GM23248 (cell line): ENCODE measurements around the gene KRT12. TPM values are rescaled to one million over a fixed set of nuclear protein-coding genes. Genes with fewer than 3 reads are reported as not detected.

Source experiments
- DNase-seq: peaks from one replicate; pipeline ENCODE4 v3.0.0-alpha.2; 2015
- H2AFZ ChIP-seq: fragments of 200-600 bp; sonication (generic); 2 replicates; pipeline ENCODE4 v1.6.1; 2016; ENCODE audit warnings: antibody characterized with exemption
- H3F3A ChIP-seq: fragments of 200-600 bp; sonication (generic); 2 replicates; pipeline ENCODE4 v1.6.1; 2016; ENCODE audit warnings: mild to moderate bottlenecking, antibody characterized with exemption, mixed run types; ENCODE audit not compliant: insufficient read depth
- H3K27ac ChIP-seq: fragments of 200-600 bp; sonication (generic); 2 replicates; pipeline ENCODE4 v1.5.1; 2016; ENCODE audit warnings: mild to moderate bottlenecking
- H3K27me3 ChIP-seq: fragments of 200-600 bp; sonication (generic); replicated peaks from 2 replicates; pipeline ENCODE4 v1.6.1; 2016; ENCODE audit warnings: mild to moderate bottlenecking; ENCODE audit not compliant: insufficient read depth
- H3K36me3 ChIP-seq: fragments of 200-600 bp; sonication (generic); 2 replicates; pipeline ENCODE4 v1.6.1; 2016; ENCODE audit warnings: low read depth, mild to moderate bottlenecking
- H3K4me1 ChIP-seq: fragments of 200-600 bp; sonication (generic); 2 replicates; pipeline ENCODE4 v1.6.1; 2016; ENCODE audit warnings: mild to moderate bottlenecking; ENCODE audit not compliant: insufficient read depth
- H3K4me2 ChIP-seq: fragments of 200-600 bp; sonication (generic); one replicate; pipeline ENCODE4 v1.6.1; 2016; ENCODE audit warnings: mild to moderate bottlenecking; ENCODE audit not compliant: unreplicated experiment
- H3K4me3 ChIP-seq: fragments of 200-600 bp; sonication (generic); 2 replicates; pipeline ENCODE4 v1.5.1; 2016; ENCODE audit warnings: mild to moderate bottlenecking
- H3K79me2 ChIP-seq: fragments of 200-600 bp; sonication (generic); 2 replicates; pipeline ENCODE4 v1.6.1; 2016; ENCODE audit warnings: mild to moderate bottlenecking; ENCODE audit not compliant: insufficient read depth
- H3K9ac ChIP-seq: fragments of 200-600 bp; sonication (generic); 2 replicates; pipeline ENCODE4 v1.6.1; 2016; ENCODE audit warnings: mild to moderate bottlenecking
- H3K9me2 ChIP-seq: fragments of 200-600 bp; sonication (generic); 2 replicates; pipeline ENCODE4 v1.6.1; 2016; ENCODE audit warnings: mixed run types, mild to moderate bottlenecking, moderate library complexity; ENCODE audit not compliant: insufficient read depth
- H3K9me3 ChIP-seq: fragments of 200-600 bp; sonication (generic); one replicate; pipeline ENCODE4 v1.6.1; 2017; ENCODE audit warnings: low read depth
- H4K20me1 ChIP-seq: fragments of 200-600 bp; sonication (generic); 2 replicates; pipeline ENCODE4 v1.6.0; 2016; ENCODE audit not compliant: insufficient read depth
- EZH2 ChIP-seq: fragments of 200-600 bp; sonication (generic); IDR thresholded peaks from 2 replicates; pipeline ENCODE4 v1.6.1; 2018; ENCODE audit warnings: antibody characterized with exemption, mild to moderate bottlenecking; ENCODE audit not compliant: insufficient read depth, poor library complexity, severe bottlenecking
- EZH2phosphoT487 ChIP-seq: fragments of 200-600 bp; sonication (generic); IDR thresholded peaks from 2 replicates; pipeline ENCODE4 v1.6.1; 2018; ENCODE audit warnings: antibody characterized with exemption, moderate library complexity, mild to moderate bottlenecking, low read depth; ENCODE audit not compliant: insufficient read depth
- WGBS, 2 experiments: methylation state at CpG; one replicate each; pipeline ENCODE4 v1.1.6; 2015 to 2017; ENCODE audit warnings: low lambda C conversion rate in 2 of 2, low coverage in 1 of 2; ENCODE audit errors: missing lambda C conversion rate in 2 of 2; 5-methylcytosine and 5-hydroxymethylcytosine counted together
- in situ Hi-C: fragments of 300-500 bp; cut with MboI; formaldehyde crosslinking; loops from 2 replicates; pipeline ENCODE4 v1.15.0; 2020
- polyA plus RNA-seq: library from polyadenylated mRNA; unstranded; fragments of >200 nt; fragmentation: Nextera tagmentation; extraction: Ambion mirVana; gene quantifications from 2 replicates; pipeline ENCODE4 v1.2.1, GENCODE V29; 2016
- total RNA-seq: library from RNA; depleted of rRNA; stranded (reverse); fragments of >200 nt; shearing (Covaris generic); gene quantifications from 2 replicates; pipeline ENCODE4 v1.2.3, GENCODE V29; 2014; rRNA removed

The KRT12 gene
- total and polyA plus RNA-seq, 2 experiments from 2014 or later: not detected

DNA sequence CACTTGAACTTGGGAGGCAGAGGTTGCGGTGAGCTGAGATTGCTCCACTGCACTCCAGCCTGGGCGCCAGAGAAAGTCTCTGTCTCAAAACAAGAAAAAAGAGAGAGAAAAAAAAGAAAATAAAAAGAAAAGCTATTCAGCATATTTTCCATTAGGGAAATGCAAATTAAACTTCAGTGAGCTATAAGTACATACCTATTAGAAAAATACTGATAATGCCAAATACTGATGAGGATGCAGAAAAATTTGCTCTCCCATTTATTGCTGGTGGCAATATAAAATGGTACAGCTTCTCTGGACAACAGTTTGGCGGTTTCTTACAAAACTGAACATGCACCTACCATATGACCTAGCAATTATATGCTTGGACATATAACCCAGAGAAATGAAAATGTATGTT lies 54.4 kb downstream of the KRT12 start:
- Histone ChIP-seq H3K9me2 (no peaks in the 10 kb centered on the region), H3K4me2 (no peak overlapping the region), H3K9ac (no peak overlapping the region), H3K27me3 (no peaks in the 10 kb centered on the region), H3K79me2 (peaks cover 4% of the 10 kb centered on the region; the same call in 1 of the 2 replicates), H4K20me1 (no peaks in the 10 kb centered on the region), H3K4me1 (peaks cover 16% of the 10 kb centered on the region), H2AFZ (no peak overlapping the region), H3K9me3 (no peaks in the 10 kb centered on the region), H3K27ac (no peak overlapping the region), H3K36me3 (peaks cover 11% of the 10 kb centered on the region; the same call in 1 of the 2 replicates), H3K4me3 (no peak overlapping the region), H3F3A (peaks cover 18% of the 10 kb centered on the region)
- no peak for DNase-seq
- WGBS, 2 experiments: 88 to 94% methylated on average over 3 of the region's 3 CpGs
- in situ Hi-C loops: loop anchor here (10.0 kb wide), 1 partner anchor 92 kb away; no protein-coding TSS in a partner anchor
- TF ChIP-seq EZH2phosphoT487 (no peak), EZH2 (no peak)

Other genes with a start within 250 kb of the KRT12 start
- 67.4 and 75.8 TPM in 2 replicates for gene SMARCE1, start 219.4 kb downstream of the KRT12 start, total RNA-seq
- 133 and 144 TPM in 2 replicates for gene SMARCE1, start 219.4 kb downstream of the KRT12 start, polyA plus RNA-seq
- not detected in 2 replicates for gene KRT222, start 202.0 kb downstream of the KRT12 start, total RNA-seq
- gene KRT222, start 202.0 kb downstream of the KRT12 start, polyA plus RNA-seq: not detected in 2 replicates
- not detected in 2 replicates for gene KRT24, start 163.5 kb downstream of the KRT12 start, total RNA-seq
- gene KRT24, start 163.5 kb downstream of the KRT12 start, polyA plus RNA-seq: not detected in 2 replicates
- not detected in 2 replicates for gene KRT25, start 111.9 kb downstream of the KRT12 start, total RNA-seq
- not detected in 2 replicates for gene KRT25, start 111.9 kb downstream of the KRT12 start, polyA plus RNA-seq
- gene KRT26, start 95.0 kb downstream of the KRT12 start, total RNA-seq: not detected in 2 replicates
- gene KRT26, start 95.0 kb downstream of the KRT12 start, polyA plus RNA-seq: not detected in 2 replicates
- gene KRT27, start 84.7 kb downstream of the KRT12 start, total RNA-seq: not detected in 2 replicates
- not detected in 2 replicates for gene KRT27, start 84.7 kb downstream of the KRT12 start, polyA plus RNA-seq
- not detected in 2 replicates for gene KRT28, start 67.3 kb downstream of the KRT12 start, total RNA-seq
- not detected in 2 replicates for gene KRT28, start 67.3 kb downstream of the KRT12 start, polyA plus RNA-seq
- gene KRT10, start 44.6 kb downstream of the KRT12 start, total RNA-seq: 21.8 and 23.3 TPM in 2 replicates
- 141 and 145 TPM in 2 replicates for gene KRT10, start 44.6 kb downstream of the KRT12 start, polyA plus RNA-seq
- gene KRT20, start 18.0 kb upstream of the KRT12 start, total RNA-seq: not detected in 2 replicates
- gene KRT20, start 18.0 kb upstream of the KRT12 start, polyA plus RNA-seq: not detected in 2 replicates
- gene KRT23, start 70.4 kb upstream of the KRT12 start, total RNA-seq: not detected in 2 replicates
- gene KRT23, start 70.4 kb upstream of the KRT12 start, polyA plus RNA-seq: 0.13 TPM in 1 of 2 replicates, not detected in the other
- gene KRT39, start 99.7 kb upstream of the KRT12 start, total RNA-seq: not detected in 2 replicates
- not detected in 2 replicates for gene KRT39, start 99.7 kb upstream of the KRT12 start, polyA plus RNA-seq
- gene KRT40, start 117.1 kb upstream of the KRT12 start, total RNA-seq: not detected in 2 replicates
- not detected in 2 replicates for gene KRT40, start 117.1 kb upstream of the KRT12 start, polyA plus RNA-seq
- gene KRTAP3-3, start 126.9 kb upstream of the KRT12 start, total RNA-seq: not detected in 2 replicates
- gene KRTAP3-3, start 126.9 kb upstream of the KRT12 start, polyA plus RNA-seq: not detected in 2 replicates
- gene KRTAP3-2, start 132.7 kb upstream of the KRT12 start, total RNA-seq: not detected in 2 replicates
- not detected in 2 replicates for gene KRTAP3-2, start 132.7 kb upstream of the KRT12 start, polyA plus RNA-seq
- not detected in 2 replicates for gene KRTAP3-1, start 141.9 kb upstream of the KRT12 start, total RNA-seq
- gene KRTAP3-1, start 141.9 kb upstream of the KRT12 start, polyA plus RNA-seq: not detected in 2 replicates
- gene KRTAP1-5, start 160.0 kb upstream of the KRT12 start, total RNA-seq: 49.2 and 64.1 TPM in 2 replicates
- 127 and 134 TPM in 2 replicates for gene KRTAP1-5, start 160.0 kb upstream of the KRT12 start, polyA plus RNA-seq
- gene KRTAP1-4, start 163.0 kb upstream of the KRT12 start, total RNA-seq: not detected in 2 replicates
- not detected in 2 replicates for gene KRTAP1-4, start 163.0 kb upstream of the KRT12 start, polyA plus RNA-seq
- not detected in 2 replicates for gene KRTAP1-3, start 167.7 kb upstream of the KRT12 start, total RNA-seq
- not detected in 2 replicates for gene KRTAP1-3, start 167.7 kb upstream of the KRT12 start, polyA plus RNA-seq
- 1.6 and 4.2 TPM in 2 replicates for gene KRTAP1-1, start 174.2 kb upstream of the KRT12 start, total RNA-seq
- gene KRTAP1-1, start 174.2 kb upstream of the KRT12 start, polyA plus RNA-seq: 2.6 and 3.3 TPM in 2 replicates
- not detected in 2 replicates for gene KRTAP2-1, start 180.1 kb upstream of the KRT12 start, total RNA-seq
- not detected in 2 replicates for gene KRTAP2-1, start 180.1 kb upstream of the KRT12 start, polyA plus RNA-seq
- not detected in 2 replicates for gene KRTAP2-2, start 188.0 kb upstream of the KRT12 start, total RNA-seq
- 0.51 and 0.74 TPM in 2 replicates for gene KRTAP2-2, start 188.0 kb upstream of the KRT12 start, polyA plus RNA-seq
- 0.38 and 13.4 TPM in 2 replicates for gene KRTAP2-3, start 192.9 kb upstream of the KRT12 start, total RNA-seq
- gene KRTAP2-3, start 192.9 kb upstream of the KRT12 start, polyA plus RNA-seq: 54.3 and 55.2 TPM in 2 replicates
- not detected in 2 replicates for gene KRTAP2-4, start 198.7 kb upstream of the KRT12 start, total RNA-seq
- gene KRTAP2-4, start 198.7 kb upstream of the KRT12 start, polyA plus RNA-seq: not detected in 2 replicates
- not detected in 2 replicates for gene KRTAP4-7, start 216.9 kb upstream of the KRT12 start, total RNA-seq
- not detected in 2 replicates for gene KRTAP4-7, start 216.9 kb upstream of the KRT12 start, polyA plus RNA-seq
- gene KRTAP4-8, start 230.9 kb upstream of the KRT12 start, total RNA-seq: not detected in 2 replicates
- gene KRTAP4-8, start 230.9 kb upstream of the KRT12 start, polyA plus RNA-seq: 0.20 TPM in 1 of 2 replicates, not detected in the other
- not detected in 2 replicates for gene KRTAP4-16, start 235.0 kb upstream of the KRT12 start, total RNA-seq
- gene KRTAP4-16, start 235.0 kb upstream of the KRT12 start, polyA plus RNA-seq: not detected in 2 replicates
- not detected in 2 replicates for gene KRTAP4-9, start 238.2 kb upstream of the KRT12 start, total RNA-seq
- 0.49 and 0.51 TPM in 2 replicates for gene KRTAP4-9, start 238.2 kb upstream of the KRT12 start, polyA plus RNA-seq